Psoas muscle (tissue), 8 donors: ENCODE data around the gene GLP2R. TPM values are rescaled to one million over a fixed set of nuclear protein-coding genes. Genes with fewer than 3 reads are reported as not detected.

ENCODE experiments used
- ATAC-seq, 4 donors: fragments of 200-7000 bp; cut with Tn5 transposase; one replicate each; pipeline ENCODE4 v1.9.1; 2020; ENCODE audit warnings: moderate library complexity in 3 of 4, mild to moderate bottlenecking in 2 of 4
- DNase-seq, 2 donors: peaks; one replicate each; pipeline ENCODE4 v3.0.0-alpha.2; 2020
- H3K27ac ChIP-seq: fragments of 200-600 bp; one replicate; pipeline ENCODE4 v1.8.0; 2022
- H3K27me3 ChIP-seq, 3 donors: fragments of 200-600 bp in 1 of 3; one replicate each; pipeline versions ENCODE4 v1.6.1 to v1.8.0; 2013 to 2022; ENCODE audit warnings: low read length in 2 of 3, mild to moderate bottlenecking in 2 of 3, moderate library complexity in 1 of 3; ENCODE audit not compliant: insufficient read depth in 3 of 3
- H3K36me3 ChIP-seq, 2 donors: fragments of 200-600 bp in 1 of 2; one replicate each; pipeline versions ENCODE4 v1.6.1 to v1.8.0; 2013 to 2022; ENCODE audit warnings: low read depth in 1 of 2, mild to moderate bottlenecking in 1 of 2, moderate library complexity in 1 of 2; ENCODE audit not compliant: insufficient read depth in 1 of 2
- H3K4me1 ChIP-seq: fragments of 200-600 bp; one replicate; pipeline ENCODE4 v1.8.0; 2022
- H3K4me3 ChIP-seq: fragments of 200-600 bp; one replicate; pipeline ENCODE4 v1.8.0; 2022; ENCODE audit warnings: mild to moderate bottlenecking
- H3K9me3 ChIP-seq: fragments of 200-600 bp; one replicate; pipeline ENCODE4 v1.8.0; 2022
- WGBS, 3 donors: extraction: QIAGEN DNeasy Blood & Tissue Kit; methylation state at CpG; one replicate each; pipeline versions ENCODE4 v1.1.6 to v1.1.7; 2013; 5-methylcytosine and 5-hydroxymethylcytosine counted together
- intact Hi-C, 2 donors: fragments of 100-400 bp; cut with DNase I; formaldehyde crosslinking; loops; one replicate each; pipeline versions ENCODE4 v1.11.0 to v1.14.2; 2022
- polyA plus RNA-seq, 3 donors: library from polyadenylated mRNA; stranded (reverse); fragments of 200-250 nt; gene quantifications; one replicate each; pipeline ENCODE4 v1.2.3, GENCODE V29; 2013
- total RNA-seq, 4 donors: library from RNA; stranded (reverse); fragmentation: NEBNext Ultra II Directional in 2 of 4; extraction: Animal tissue kit (Norgen Biotek cat#: 25700) in 2 of 4; gene quantifications; one replicate each; pipeline versions ENCODE4 v1.2.1 to v1.2.4, GENCODE V29; 2021 to 2023
- TF ChIP-seq, protein P1 (sequence below): fragments of 200-600 bp; IDR thresholded peaks from one replicate; pipeline ENCODE4 v1.8.0; 2022; ENCODE audit warnings: antibody characterized with exemption
- donor health status: healthy with polysubstance abuse.
- donor health status: DM: no; HTN: no; CAD: no; lungs with moderate emphysema.
- donor health status: Bipolar disorder and iron deficiency.
- donor health status: healthy.
- donor health status: DM: yes; HTN: yes; CAD: no.
- donor health status: DM: no; HTN: no; CAD: no.
- donor health status: DM: no; HTN: no; CAD: no.
- donor health status: DM: yes; HTN: yes; CAD: no.

GLP2R gene
- total and polyA plus RNA-seq, 7 donors = 0.12 to 0.30 (median 0.17) TPM; not detected in 4

- WGBS, 3 donors = 86 to 87% (median 86%) methylated on average over 7 of the region's 7 CpGs
- no peaks in the 10 kb centered on the region for H3K4me1 ChIP-seq
- no peaks in the 10 kb centered on the region for H3K9me3 ChIP-seq
- ATAC-seq (no peak), DNase-seq (no peak)
- H3K36me3 ChIP-seq = no peaks in the 10 kb centered on the region
- H3K4me3 ChIP-seq = no peak overlapping the region
- peaks cover 0 to 18% (median 2%) of the 10 kb centered on the region in 3 donors for H3K27me3 ChIP-seq
- no peak overlapping the region for H3K27ac ChIP-seq
- intact Hi-C loops = no loop called here
- TF ChIP-seq, protein P1, sequence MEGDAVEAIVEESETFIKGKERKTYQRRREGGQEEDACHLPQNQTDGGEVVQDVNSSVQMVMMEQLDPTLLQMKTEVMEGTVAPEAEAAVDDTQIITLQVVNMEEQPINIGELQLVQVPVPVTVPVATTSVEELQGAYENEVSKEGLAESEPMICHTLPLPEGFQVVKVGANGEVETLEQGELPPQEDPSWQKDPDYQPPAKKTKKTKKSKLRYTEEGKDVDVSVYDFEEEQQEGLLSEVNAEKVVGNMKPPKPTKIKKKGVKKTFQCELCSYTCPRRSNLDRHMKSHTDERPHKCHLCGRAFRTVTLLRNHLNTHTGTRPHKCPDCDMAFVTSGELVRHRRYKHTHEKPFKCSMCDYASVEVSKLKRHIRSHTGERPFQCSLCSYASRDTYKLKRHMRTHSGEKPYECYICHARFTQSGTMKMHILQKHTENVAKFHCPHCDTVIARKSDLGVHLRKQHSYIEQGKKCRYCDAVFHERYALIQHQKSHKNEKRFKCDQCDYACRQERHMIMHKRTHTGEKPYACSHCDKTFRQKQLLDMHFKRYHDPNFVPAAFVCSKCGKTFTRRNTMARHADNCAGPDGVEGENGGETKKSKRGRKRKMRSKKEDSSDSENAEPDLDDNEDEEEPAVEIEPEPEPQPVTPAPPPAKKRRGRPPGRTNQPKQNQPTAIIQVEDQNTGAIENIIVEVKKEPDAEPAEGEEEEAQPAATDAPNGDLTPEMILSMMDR = no peak
Observed at GRCh38 chr17:9907131-9907530, 81.4 kb downstream of the GLP2R start.

- Histone ChIP-seq H3K9me3 (no peaks in the 10 kb centered on the region), H3K36me3 (no peaks in the 10 kb centered on the region), H3K27ac (no peak overlapping the region), H3K27me3 (peaks cover 0 to 18% (median 2%) of the 10 kb centered on the region in 3 donors), H3K4me1 (no peaks in the 10 kb centered on the region), H3K4me3 (no peak overlapping the region)
- WGBS, 3 donors = 42 to 48% (median 48%) methylated on average over 12 of the region's 12 CpGs
- ATAC-seq (no peak), DNase-seq (no peak)
- TF ChIP-seq, protein P1 = no peak
- intact Hi-C loops = no loop called here
Observed at GRCh38 chr17:9907883-9908648, 82.3 kb downstream of the GLP2R start.

DNA sequence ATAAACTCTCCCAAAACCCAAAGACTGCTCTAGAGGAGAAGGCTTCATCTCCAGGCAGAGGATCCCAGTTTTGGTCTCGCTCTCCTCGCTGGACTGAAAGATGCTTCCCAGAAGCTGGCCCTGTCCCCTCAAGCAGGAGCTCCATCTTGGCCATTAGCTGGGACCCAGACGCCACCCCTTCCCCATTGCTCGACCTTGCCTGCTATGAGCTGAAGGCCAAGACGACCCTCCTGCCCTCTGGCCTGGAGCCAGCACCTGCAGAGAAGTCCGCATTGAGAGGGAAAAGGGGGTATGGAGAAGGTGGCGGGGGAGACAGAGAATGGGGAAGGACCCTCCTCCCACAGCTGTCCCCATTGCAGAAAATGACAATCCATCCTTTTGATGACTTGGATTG, 82.9 kb downstream of the GLP2R start:
- Histone ChIP-seq H3K4me1 (no peaks in the 10 kb centered on the region), H3K27ac (no peak overlapping the region), H3K27me3 (peaks cover 0 to 18% (median 2%) of the 10 kb centered on the region in 3 donors), H3K4me3 (no peak overlapping the region), H3K36me3 (no peaks in the 10 kb centered on the region), H3K9me3 (no peaks in the 10 kb centered on the region)
- no peak for ATAC-seq
- DNase-seq = no peak
- intact Hi-C loops = no loop called here
- TF ChIP-seq, protein P1 = no peak
- WGBS, 3 donors = 58% methylated on average over 7 of the region's 7 CpGs

GRCh38 chr17:9911089-9911488, 85.4 kb downstream of the GLP2R start:
- Histone ChIP-seq H3K4me1 (no peaks in the 10 kb centered on the region), H3K4me3 (no peak overlapping the region), H3K36me3 (no peaks in the 10 kb centered on the region), H3K27ac (no peak overlapping the region), H3K9me3 (no peaks in the 10 kb centered on the region), H3K27me3 (peaks cover 0 to 18% (median 2%) of the 10 kb centered on the region in 3 donors)
- WGBS, 3 donors = 72 to 74% (median 73%) methylated on average over 12 of the region's 12 CpGs
- ATAC-seq = no peak
- TF ChIP-seq, protein P1 = no peak
- intact Hi-C loops = no loop called here
- no peak for DNase-seq
